Sigmoid colon (tissue), 7 donors: ENCODE results near the gene DOCK8. TPM values are rescaled to one million over a fixed set of nuclear protein-coding genes. Genes with fewer than 3 reads are reported as not detected.

Experiments
- DNase-seq: peaks from one replicate; pipeline ENCODE4 v3.0.0-alpha.2; 2019
- H3K27ac ChIP-seq, 4 donors: fragments of 200-600 bp; sonication (generic); one replicate each; pipeline ENCODE4 v1.5.1; 2016 to 2019; ENCODE audit warnings: mild to moderate bottlenecking in 1 of 4
- H3K27me3 ChIP-seq, 3 donors: fragments of 200-600 bp; sonication (generic); one replicate each; pipeline ENCODE4 v1.5.1; 2019; ENCODE audit warnings: mild to moderate bottlenecking in 1 of 3
- H3K36me3 ChIP-seq, 4 donors: fragments of 200-600 bp; sonication (generic); one replicate each; pipeline ENCODE4 v1.5.1; 2016 to 2019
- H3K4me1 ChIP-seq, 4 donors: fragments of 200-600 bp; sonication (generic); one replicate each; pipeline ENCODE4 v1.5.1; 2017 to 2019
- H3K4me3 ChIP-seq, 4 donors: fragments of 200-600 bp; sonication (generic); one replicate each; pipeline ENCODE4 v1.5.1; 2017 to 2019; ENCODE audit warnings: mild to moderate bottlenecking in 2 of 4, moderate library complexity in 1 of 4
- H3K9me3 ChIP-seq, 4 donors: fragments of 200-600 bp in 3 of 4; sonication (generic) in 3 of 4; one replicate each; pipeline versions ENCODE4 v1.5.1 to v1.6.1; 2013 to 2019
- CTCF ChIP-seq, 4 experiments: fragments of 450-650 bp in 3 of 4; fragments of 200-600 bp in 1 of 4; IDR thresholded peaks; one replicate each; pipeline ENCODE4 v1.5.1; 2016 to 2019; ENCODE audit warnings: antibody characterized with exemption in 4 of 4, mild to moderate bottlenecking in 3 of 4, moderate library complexity in 2 of 4
- EP300 ChIP-seq, 4 donors: sonication (generic); formaldehyde crosslinking; IDR thresholded peaks; one replicate each; pipeline ENCODE4 v1.6.1; 2017; ENCODE audit warnings: antibody characterized with exemption in 4 of 4
- POLR2A ChIP-seq, 2 donors: fragments of 450-650 bp; IDR thresholded peaks; one replicate each; pipeline ENCODE4 v1.6.1; 2016; ENCODE audit warnings: antibody characterized with exemption in 2 of 2, mild to moderate bottlenecking in 2 of 2, moderate library complexity in 2 of 2
- POLR2AphosphoS5 ChIP-seq, 4 donors: sonication (generic); formaldehyde crosslinking; IDR thresholded peaks; one replicate each; pipeline ENCODE4 v1.6.1; 2017; ENCODE audit warnings: antibody characterized with exemption in 4 of 4
- WGBS, 2 donors: extraction: QIAGEN DNeasy Blood & Tissue Kit; methylation state at CpG; one replicate each; pipeline ENCODE4 v1.1.7; 2013; 5-methylcytosine and 5-hydroxymethylcytosine counted together
- intact Hi-C: fragments of 100-400 bp; cut with DNase I; formaldehyde crosslinking; loops from one replicate; pipeline ENCODE4 v1.15.1; 2023
- polyA plus RNA-seq, 3 donors: library from polyadenylated mRNA; stranded (reverse); fragments of 200-250 nt; gene quantifications; one replicate each; pipeline ENCODE4 v1.2.3, GENCODE V29; 2013
- total RNA-seq, 4 donors: library from RNA; depleted of rRNA; stranded (reverse); fragments of >200 nt; gene quantifications; one replicate each; pipeline ENCODE4 v1.1.0, GENCODE V29; 2016
- donor health status: healthy with polysubstance abuse.
- donor health status: Bipolar disorder and iron deficiency.
- donor health status: healthy.

DOCK8 gene
- total and polyA plus RNA-seq, 7 donors, result 2.3 to 22.8 (median 6.4) TPM

- no peaks in the 10 kb centered on the region for H3K27me3 ChIP-seq
- no peaks in the 10 kb centered on the region for H3K9me3 ChIP-seq
- intact Hi-C loops, result no loop called here
- H3K36me3 ChIP-seq, result no peaks in the 10 kb centered on the region
- TF ChIP-seq POLR2A (IDR thresholded peaks at IDR 0.05) (no peak), CTCF (IDR thresholded peaks at IDR 0.05) (no peak), POLR2AphosphoS5 (IDR thresholded peaks at IDR 0.05) (no peak), EP300 (IDR thresholded peaks at IDR 0.05) (no peak)
- DNase-seq, result no peak
- no peak overlapping the region for H3K27ac ChIP-seq
- H3K4me1 ChIP-seq, result no peaks in the 10 kb centered on the region
- WGBS, 2 donors, result 63 to 83% methylated on average over 6 of the region's 6 CpGs
- no peak overlapping the region for H3K4me3 ChIP-seq
Observed at GRCh38 chr9:274406-274805, 59.7 kb downstream of the DOCK8 start.

GRCh38 chr9:277601-278295 lies 63.1 kb downstream of the DOCK8 start:
- Histone ChIP-seq H3K4me1 (no peaks in the 10 kb centered on the region), H3K27me3 (no peaks in the 10 kb centered on the region), H3K36me3 (no peaks in the 10 kb centered on the region), H3K27ac (no peak overlapping the region), H3K4me3 (no peak overlapping the region), H3K9me3 (no peaks in the 10 kb centered on the region)
- no peak for DNase-seq
- WGBS, 2 donors, result 40 to 53% methylated on average over 3 of the region's 3 CpGs
- intact Hi-C loops, result no loop called here
- TF ChIP-seq EP300 (IDR thresholded peaks at IDR 0.05), result no peak
- no peak for TF ChIP-seq POLR2A (IDR thresholded peaks at IDR 0.05)
- TF ChIP-seq POLR2AphosphoS5 (IDR thresholded peaks at IDR 0.05), result no peak
- no peak for TF ChIP-seq CTCF (IDR thresholded peaks at IDR 0.05)

- TF ChIP-seq EP300 (IDR thresholded peaks at IDR 0.05) (no peak), POLR2AphosphoS5 (IDR thresholded peaks at IDR 0.05) (no peak), CTCF (IDR thresholded peaks at IDR 0.05) (no peak), POLR2A (IDR thresholded peaks at IDR 0.05) (no peak)
- no peaks in the 10 kb centered on the region for H3K36me3 ChIP-seq
- H3K4me3 ChIP-seq, result no peak overlapping the region
- WGBS, 2 donors, result 48 to 63% methylated on average over 8 of the region's 8 CpGs
- DNase-seq, result no peak
- no peaks in the 10 kb centered on the region for H3K4me1 ChIP-seq
- intact Hi-C loops, result no loop called here
- H3K9me3 ChIP-seq, result no peaks in the 10 kb centered on the region
- no peaks in the 10 kb centered on the region for H3K27me3 ChIP-seq
- H3K27ac ChIP-seq, result no peak overlapping the region
Observed at GRCh38 chr9:278651-279050, 64.0 kb downstream of the DOCK8 start.

GRCh38 chr9:279674-280073 lies 65.0 kb downstream of the DOCK8 start:
- H3K4me1 ChIP-seq, result no peaks in the 10 kb centered on the region
- WGBS, 2 donors, result 59 to 73% methylated on average over 4 of the region's 4 CpGs
- H3K27ac ChIP-seq, result no peak overlapping the region
- no peak for DNase-seq
- no peak overlapping the region for H3K4me3 ChIP-seq
- TF ChIP-seq POLR2A (IDR thresholded peaks at IDR 0.05) (no peak), POLR2AphosphoS5 (IDR thresholded peaks at IDR 0.05) (no peak), EP300 (IDR thresholded peaks at IDR 0.05) (no peak), CTCF (IDR thresholded peaks at IDR 0.05) (no peak)
- H3K27me3 ChIP-seq, result no peaks in the 10 kb centered on the region
- no peaks in the 10 kb centered on the region for H3K9me3 ChIP-seq
- H3K36me3 ChIP-seq, result no peaks in the 10 kb centered on the region
- intact Hi-C loops, result no loop called here
